ENCODE data around the gene THADA. TPM values are rescaled to one million over a fixed set of nuclear protein-coding genes. Genes with fewer than 3 reads are reported as not detected.

THADA gene
- total RNA-seq, 1 donor from 2014 or later, result 29.3 TPM

DNA sequence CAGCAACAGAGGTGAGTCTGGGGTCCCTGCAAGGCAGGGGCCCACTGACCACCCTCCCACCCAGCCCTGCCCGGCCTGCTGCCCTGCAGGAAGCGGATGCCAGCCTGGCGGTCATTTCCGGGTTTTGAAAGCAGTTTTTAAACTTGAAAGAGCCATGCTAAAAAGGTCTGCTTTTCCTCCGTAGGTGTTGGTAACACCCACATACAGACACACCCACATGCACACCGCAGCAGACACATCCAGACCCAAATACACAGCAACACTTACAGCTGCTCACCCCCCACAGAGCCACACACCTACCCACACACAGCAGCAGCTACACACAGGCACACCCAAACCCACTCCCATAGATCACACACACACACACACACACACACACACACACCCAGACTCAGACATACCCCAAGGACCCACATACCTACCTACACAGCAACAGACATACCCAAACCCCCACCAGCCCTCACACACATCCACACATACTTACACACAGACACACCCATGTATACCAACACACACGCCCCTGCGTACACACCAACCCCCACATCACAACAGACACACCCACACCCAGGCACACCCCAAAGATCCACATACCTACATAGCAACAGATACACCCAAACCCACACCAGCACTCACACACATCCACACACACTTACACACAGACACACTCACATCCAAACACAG, 377.0 kb downstream of the THADA start:
- H3K9me3 ChIP-seq (ENCODE audit: low read depth), result no peaks in the 10 kb centered on the region
- peaks cover 66% of the 10 kb centered on the region for H3K4me1 Mint-ChIP-seq
- H3K27me3 ChIP-seq, result no peaks in the 10 kb centered on the region
- H3K4me1 ChIP-seq, result peaks cover 80% of the 10 kb centered on the region
- H3K36me3 ChIP-seq, result no peaks in the 10 kb centered on the region
- peak overlapping the region; percentile 87 for H3K4me2 ChIP-seq
- H4K20me1 ChIP-seq (ENCODE audit: low read depth), result peaks cover 29% of the 10 kb centered on the region
- no peak overlapping the region for H3K27ac ChIP-seq
- H3K4me3 Mint-ChIP-seq, result peak overlapping the region; percentile 73
- TF ChIP-seq EZH2phosphoT487 (IDR thresholded peaks at IDR 0.05) (no peak), EZH2 (IDR thresholded peaks at IDR 0.05) (no peak), CTCF (IDR thresholded peaks at IDR 0.05) (no peak)
- peaks cover 6% of the 10 kb centered on the region for H3K36me3 Mint-ChIP-seq
- peaks cover 23% of the 10 kb centered on the region for H3K79me2 ChIP-seq (ENCODE audit: low read depth)
- no peak overlapping the region for H3K4me3 ChIP-seq
- H3K9ac ChIP-seq, result no peak overlapping the region
- H3F3A ChIP-seq (ENCODE audit: low read depth), result peaks cover 95% of the 10 kb centered on the region
- H3K27me3 Mint-ChIP-seq (ENCODE audit: insufficient read depth, low read depth), result peaks cover 4% of the 10 kb centered on the region
- H2AFZ ChIP-seq (replicated peaks), result no peak overlapping the region
- DNase-seq (ENCODE audit: low spot score), result no peak
- H3K27ac Mint-ChIP-seq, result peak overlapping the region; percentile 95
- no peaks in the 10 kb centered on the region for H3K9me3 Mint-ChIP-seq

DNA sequence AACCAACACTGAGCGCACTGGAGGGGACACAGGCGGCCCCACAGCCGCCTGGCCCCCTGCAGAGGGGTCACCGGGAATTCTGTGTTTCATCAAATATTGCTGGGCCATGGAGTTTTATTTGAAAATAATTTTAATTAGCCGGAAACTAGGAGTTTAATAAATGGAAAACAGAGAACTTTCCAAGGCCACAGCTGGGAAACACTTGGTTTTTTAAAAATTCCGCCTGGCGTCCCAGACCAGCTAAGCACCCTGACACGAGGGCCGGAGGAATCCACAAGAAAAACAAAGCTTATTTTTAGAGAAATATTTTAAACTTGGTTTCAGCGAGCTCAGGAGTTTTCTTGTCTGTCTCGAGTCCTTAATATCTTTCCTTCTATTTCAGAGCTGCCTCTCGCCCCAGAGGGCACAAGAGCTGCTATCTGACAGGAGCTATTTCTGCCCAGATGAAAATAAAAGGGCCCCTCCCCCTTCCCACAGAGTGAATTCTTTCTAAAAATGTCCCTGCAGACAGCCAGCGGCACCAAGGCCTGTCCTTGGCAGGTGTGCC, 377.6 kb downstream of the THADA start:
- H3K9ac ChIP-seq, result no peak overlapping the region

DNA sequence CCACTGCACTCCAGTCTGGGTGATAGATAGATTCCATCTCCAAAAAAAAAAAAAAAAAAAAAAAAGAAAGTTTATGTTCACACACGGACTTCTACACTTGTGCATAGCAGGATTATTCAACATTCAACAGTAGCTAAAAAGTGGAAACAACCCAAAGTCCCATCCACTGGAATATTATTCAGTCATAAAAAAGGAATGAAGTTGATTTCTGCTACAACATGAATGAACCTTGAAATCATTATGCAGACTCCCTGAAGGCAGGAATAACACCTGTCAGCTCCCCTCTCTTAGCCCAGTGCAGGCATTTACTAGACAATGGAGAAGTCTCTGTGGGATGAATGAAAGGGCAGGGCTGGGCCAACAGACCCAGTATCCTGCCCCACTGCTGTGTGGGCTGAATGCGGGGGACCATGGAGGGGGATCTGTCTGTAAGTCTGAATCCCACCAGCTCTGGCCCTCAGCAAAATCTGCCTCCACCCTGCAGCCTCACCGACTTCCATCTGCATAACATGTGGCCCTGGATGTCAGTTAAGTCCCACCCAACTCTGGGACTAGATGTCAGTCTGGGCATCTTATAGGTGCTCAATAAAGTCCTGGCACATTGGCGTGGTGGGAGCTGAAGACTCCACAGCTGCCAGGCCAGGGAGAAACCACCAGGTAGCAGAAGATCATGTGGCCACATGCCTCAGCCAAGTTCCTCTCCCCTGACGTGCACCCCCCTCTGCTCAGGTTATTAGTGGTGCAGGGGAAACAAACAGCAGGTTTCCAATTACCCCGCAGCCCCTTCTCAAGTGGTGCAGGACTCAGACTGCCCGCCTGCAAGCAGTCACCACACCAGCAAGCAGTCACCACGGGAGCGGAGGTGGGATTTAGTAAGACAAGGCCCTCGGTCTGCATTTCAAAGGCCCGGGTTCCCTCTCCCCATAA, 378.3 kb downstream of the THADA start:
- H3K27me3 Mint-ChIP-seq (ENCODE audit: insufficient read depth, low read depth), result peaks cover 6% of the 10 kb centered on the region
- H3K36me3 Mint-ChIP-seq, result no peaks in the 10 kb centered on the region
- Histone ChIP-seq H3K4me1 (peaks cover 67% of the 10 kb centered on the region), H3K27ac (peak overlapping the region; percentile 74), H2AFZ (replicated peaks) (no peak overlapping the region), H3K79me2 (ENCODE audit: low read depth) (peaks cover 10% of the 10 kb centered on the region), H3K4me3 (peak overlapping the region; percentile 23), H3K27me3 (no peaks in the 10 kb centered on the region), H3K9ac (no peak overlapping the region), H4K20me1 (ENCODE audit: low read depth) (peaks cover 16% of the 10 kb centered on the region), H3K4me2 (peak overlapping the region; percentile 87), H3F3A (ENCODE audit: low read depth) (peaks cover 82% of the 10 kb centered on the region), H3K36me3 (no peaks in the 10 kb centered on the region), H3K9me3 (ENCODE audit: low read depth) (no peaks in the 10 kb centered on the region)
- H3K27ac Mint-ChIP-seq, result peak overlapping the region; percentile 92
- H3K9me3 Mint-ChIP-seq, result no peaks in the 10 kb centered on the region
- peaks cover 55% of the 10 kb centered on the region for H3K4me1 Mint-ChIP-seq
- peak overlapping the region; percentile 78 for H3K4me3 Mint-ChIP-seq
- TF ChIP-seq EZH2 (IDR thresholded peaks at IDR 0.05) (no peak), CTCF (IDR thresholded peaks at IDR 0.05) (no peak), EZH2phosphoT487 (IDR thresholded peaks at IDR 0.05) (no peak)
- DNase-seq (ENCODE audit: low spot score), result peak; percentile 87

More for the DNA sequence above, 377.6 kb downstream of the THADA start:
- Mint-ChIP-seq H3K4me1 (peaks cover 61% of the 10 kb centered on the region), H3K9me3 (no peaks in the 10 kb centered on the region), H3K36me3 (peaks cover 4% of the 10 kb centered on the region), H3K4me3 (peak overlapping the region; percentile 38), H3K27me3 (ENCODE audit: insufficient read depth, low read depth) (peaks cover 4% of the 10 kb centered on the region), H3K27ac (peak overlapping the region; percentile 92)
- H3K4me1 ChIP-seq, result peaks cover 74% of the 10 kb centered on the region
- H3K36me3 ChIP-seq, result no peaks in the 10 kb centered on the region
- no peak overlapping the region for H2AFZ ChIP-seq (replicated peaks)
- no peaks in the 10 kb centered on the region for H3K9me3 ChIP-seq (ENCODE audit: low read depth)
- H4K20me1 ChIP-seq (ENCODE audit: low read depth), result peaks cover 23% of the 10 kb centered on the region
- peak overlapping the region; percentile 87 for H3K4me2 ChIP-seq
- peak overlapping the region; percentile 23 for H3K4me3 ChIP-seq
- H3K27ac ChIP-seq, result peak overlapping the region; percentile 74
- no peak for DNase-seq (ENCODE audit: low spot score)
- H3K27me3 ChIP-seq, result no peaks in the 10 kb centered on the region
- H3K79me2 ChIP-seq (ENCODE audit: low read depth), result peaks cover 17% of the 10 kb centered on the region
- H3F3A ChIP-seq (ENCODE audit: low read depth), result peaks cover 89% of the 10 kb centered on the region
- TF ChIP-seq CTCF (IDR thresholded peaks at IDR 0.05), result no peak
- TF ChIP-seq EZH2 (IDR thresholded peaks at IDR 0.05), result no peak
- TF ChIP-seq EZH2phosphoT487 (IDR thresholded peaks at IDR 0.05), result no peak

All from neural progenitor cell (in vitro differentiated cells).